ENCODE measurements around the gene NTRK3.
"Not testable (repeated sequence)": the region's sequence is repeated elsewhere in the genome, so short reads cannot be mapped to it uniquely, and the experiment has no call there.

NTRK3 gene

GRCh38 chr15:88038261-88038660 is 218.3 kb downstream of the NTRK3 start:
- Mint-ChIP-seq H3K4me1 (no peaks in the 10 kb centered on the region), H3K4me3 (no peak overlapping the region), H3K27me3 (peaks cover 44% of the 10 kb centered on the region), H3K9me3 (no peaks in the 10 kb centered on the region), H3K27ac (no peak overlapping the region)
- DNase-seq (no peak), ATAC-seq (no peak)

GRCh38 chr15:88036154-88036839 is 220.2 kb downstream of the NTRK3 start:
- no peak for ATAC-seq
- H3K27ac Mint-ChIP-seq, result peak overlapping the region; percentile 3 to 12
- no peak overlapping the region for H3K4me3 Mint-ChIP-seq
- no peaks in the 10 kb centered on the region for H3K9me3 Mint-ChIP-seq
- DNase-seq, result no peak
- no peaks in the 10 kb centered on the region for H3K4me1 Mint-ChIP-seq
- peaks cover 52% of the 10 kb centered on the region for H3K27me3 Mint-ChIP-seq

GRCh38 chr15:88035381-88035780 is 221.2 kb downstream of the NTRK3 start:
- DNase-seq (no peak), ATAC-seq (no peak)
- Mint-ChIP-seq H3K4me3 (no peak overlapping the region), H3K27me3 (peaks cover 52% of the 10 kb centered on the region), H3K9me3 (no peaks in the 10 kb centered on the region), H3K27ac (no peak overlapping the region), H3K4me1 (no peaks in the 10 kb centered on the region)

- peaks cover 49% of the 10 kb centered on the region for H3K27me3 Mint-ChIP-seq
- H3K27ac Mint-ChIP-seq, ATAC-seq, H3K9me3 Mint-ChIP-seq, H3K4me3 Mint-ChIP-seq, H3K4me1 Mint-ChIP-seq, DNase-seq: not testable (repeated sequence)
Measured at GRCh38 chr15:88033421-88033820, 223.1 kb downstream of the NTRK3 start.

- no peaks in the 10 kb centered on the region for H3K4me1 Mint-ChIP-seq
- peaks cover 0 to 4% of the 10 kb centered on the region in 2 donors for H3K9me3 Mint-ChIP-seq
- DNase-seq (no peak), ATAC-seq (no peak)
- no peak overlapping the region for H3K4me3 Mint-ChIP-seq
- H3K27ac Mint-ChIP-seq, result no peak overlapping the region
- H3K27me3 Mint-ChIP-seq, result peaks cover 44% of the 10 kb centered on the region
Measured at GRCh38 chr15:88032787-88033186, 223.8 kb downstream of the NTRK3 start.

GRCh38 chr15:88031461-88031860 is 225.1 kb downstream of the NTRK3 start:
- Mint-ChIP-seq H3K4me1 (no peaks in the 10 kb centered on the region), H3K27ac (no peak overlapping the region), H3K4me3 (no peak overlapping the region), H3K9me3 (peaks cover 0 to 8% of the 10 kb centered on the region in 2 donors), H3K27me3 (peaks cover 35% of the 10 kb centered on the region)
- DNase-seq, result no peak
- ATAC-seq, result no peak

GRCh38 chr15:88029696-88030095 is 226.8 kb downstream of the NTRK3 start:
- H3K27me3 Mint-ChIP-seq, result peaks cover 17% of the 10 kb centered on the region
- no peak for DNase-seq
- peaks cover 0 to 8% of the 10 kb centered on the region in 2 donors for H3K9me3 Mint-ChIP-seq
- H3K4me1 Mint-ChIP-seq, result no peaks in the 10 kb centered on the region
- ATAC-seq, result no peak
- H3K4me3 Mint-ChIP-seq, result no peak overlapping the region
- H3K27ac Mint-ChIP-seq, result no peak overlapping the region

GRCh38 chr15:88028024-88028423 is 228.5 kb downstream of the NTRK3 start:
- DNase-seq, result no peak
- H3K27ac Mint-ChIP-seq, result no peak overlapping the region
- H3K27me3 Mint-ChIP-seq, result peaks cover 8% of the 10 kb centered on the region
- no peak for ATAC-seq
- H3K4me3 Mint-ChIP-seq, result no peak overlapping the region
- peaks cover 0 to 8% of the 10 kb centered on the region in 2 donors for H3K9me3 Mint-ChIP-seq
- no peaks in the 10 kb centered on the region for H3K4me1 Mint-ChIP-seq

- Mint-ChIP-seq H3K4me3 (no peak overlapping the region), H3K9me3 (peaks cover 0 to 8% of the 10 kb centered on the region in 2 donors), H3K27ac (no peak overlapping the region), H3K4me1 (no peaks in the 10 kb centered on the region), H3K27me3 (no peaks in the 10 kb centered on the region)
- no peak for ATAC-seq
- no peak for DNase-seq
Measured at GRCh38 chr15:88023914-88024313, 232.6 kb downstream of the NTRK3 start.

GRCh38 chr15:88022716-88023115 is 233.8 kb downstream of the NTRK3 start:
- Mint-ChIP-seq H3K27me3 (no peaks in the 10 kb centered on the region), H3K9me3 (peaks cover 0 to 3% of the 10 kb centered on the region in 2 donors), H3K27ac (no peak overlapping the region), H3K4me3 (no peak overlapping the region), H3K4me1 (no peaks in the 10 kb centered on the region)
- ATAC-seq (no peak), DNase-seq (no peak)

- Mint-ChIP-seq H3K9me3 (no peaks in the 10 kb centered on the region), H3K4me3 (no peak overlapping the region), H3K27ac (no peak overlapping the region), H3K27me3 (no peaks in the 10 kb centered on the region), H3K4me1 (no peaks in the 10 kb centered on the region)
- no peak for DNase-seq
- no peak for ATAC-seq
Measured at GRCh38 chr15:88021601-88022000, 234.9 kb downstream of the NTRK3 start.

GRCh38 chr15:88020806-88021205 is 235.7 kb downstream of the NTRK3 start:
- ATAC-seq, result no peak
- H3K4me1 Mint-ChIP-seq, result no peaks in the 10 kb centered on the region
- no peak overlapping the region for H3K27ac Mint-ChIP-seq
- no peak for DNase-seq
- H3K9me3 Mint-ChIP-seq, result no peaks in the 10 kb centered on the region
- no peak overlapping the region for H3K4me3 Mint-ChIP-seq
- no peaks in the 10 kb centered on the region for H3K27me3 Mint-ChIP-seq

GRCh38 chr15:88019656-88020055 is 236.9 kb downstream of the NTRK3 start:
- ATAC-seq (no peak), DNase-seq (no peak)
- Mint-ChIP-seq H3K27ac (no peak overlapping the region), H3K4me3 (no peak overlapping the region), H3K9me3 (no peaks in the 10 kb centered on the region), H3K4me1 (no peaks in the 10 kb centered on the region), H3K27me3 (no peaks in the 10 kb centered on the region)

- Mint-ChIP-seq H3K9me3 (no peaks in the 10 kb centered on the region), H3K4me3 (no peak overlapping the region), H3K4me1 (no peaks in the 10 kb centered on the region), H3K27ac (no peak overlapping the region), H3K27me3 (no peaks in the 10 kb centered on the region)
- DNase-seq (no peak), ATAC-seq (no peak)
Measured at GRCh38 chr15:88018869-88019641, 237.5 kb downstream of the NTRK3 start.

- no peak for ATAC-seq
Measured at GRCh38 chr15:88017753-88018152, 238.8 kb downstream of the NTRK3 start.

GRCh38 chr15:88016406-88016805 is 240.1 kb downstream of the NTRK3 start:
- ATAC-seq (no peak), DNase-seq (no peak)
- H3K4me3 Mint-ChIP-seq, result no peak overlapping the region
- no peaks in the 10 kb centered on the region for H3K27me3 Mint-ChIP-seq
- no peaks in the 10 kb centered on the region for H3K4me1 Mint-ChIP-seq
- no peak overlapping the region for H3K27ac Mint-ChIP-seq
- no peaks in the 10 kb centered on the region for H3K9me3 Mint-ChIP-seq

More at GRCh38 chr15:88017753-88018152, 238.8 kb downstream of the NTRK3 start:
- DNase-seq, result no peak
- H3K9me3 Mint-ChIP-seq, result no peaks in the 10 kb centered on the region
- no peaks in the 10 kb centered on the region for H3K4me1 Mint-ChIP-seq
- no peaks in the 10 kb centered on the region for H3K27me3 Mint-ChIP-seq
- no peak overlapping the region for H3K4me3 Mint-ChIP-seq
- no peak overlapping the region for H3K27ac Mint-ChIP-seq

All from stimulated activated naive CD8-positive, alpha-beta T cell treated with anti-CD3 and anti-CD28 coated beads, Interleukin-15, amount 100 ng/mL, for 72 hours (primary cell).